Medulla oblongata (tissue), 1 donor: ENCODE results near the gene NBAS.
"Not testable (repeated sequence)": the region's sequence is repeated elsewhere in the genome, so short reads cannot be mapped to it uniquely, and the experiment has no call there.

Source experiments
- DNase-seq: peaks from one replicate; pipeline ENCODE4 v3.0.0-alpha.2; 2015; ENCODE audit errors: extremely low spot score

Gene NBAS

GRCh38 chr2:15218423-15219086 is 342.6 kb downstream of the NBAS start:
- no peak for DNase-seq

- no peak for DNase-seq
Observed at GRCh38 chr2:15212249-15212648, 348.9 kb downstream of the NBAS start.

- not testable (repeated sequence) for DNase-seq
Observed at GRCh38 chr2:15210542-15210941, 350.6 kb downstream of the NBAS start.

DNA sequence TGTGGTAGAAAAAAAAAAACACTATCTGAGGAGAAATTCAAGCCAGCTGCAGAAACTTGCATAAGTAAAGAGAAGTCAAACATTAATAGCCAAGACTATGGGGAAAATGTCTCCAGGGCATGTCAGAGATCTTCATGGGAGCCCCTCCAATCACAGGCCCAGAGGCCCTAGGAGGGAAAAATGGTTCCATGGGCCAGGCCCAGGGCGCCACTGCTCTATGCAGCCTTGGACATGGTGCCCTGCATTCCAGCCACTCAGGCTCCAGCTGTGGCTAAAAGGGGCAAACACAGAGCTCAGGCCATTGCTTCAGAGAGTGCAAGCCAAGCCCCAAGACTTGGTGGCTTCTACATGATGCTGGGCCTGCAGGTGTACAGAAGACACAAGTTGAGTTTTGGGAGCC is 354.7 kb downstream of the NBAS start:
- DNase-seq: no peak

GRCh38 chr2:15205562-15205961 is 355.6 kb downstream of the NBAS start:
- no peak for DNase-seq

- DNase-seq: no peak
Observed at GRCh38 chr2:15201009-15201408, 360.1 kb downstream of the NBAS start.

GRCh38 chr2:15200581-15200980 is 360.6 kb downstream of the NBAS start:
- no peak for DNase-seq

GRCh38 chr2:15198051-15198450 is 363.1 kb downstream of the NBAS start:
- no peak for DNase-seq

DNA sequence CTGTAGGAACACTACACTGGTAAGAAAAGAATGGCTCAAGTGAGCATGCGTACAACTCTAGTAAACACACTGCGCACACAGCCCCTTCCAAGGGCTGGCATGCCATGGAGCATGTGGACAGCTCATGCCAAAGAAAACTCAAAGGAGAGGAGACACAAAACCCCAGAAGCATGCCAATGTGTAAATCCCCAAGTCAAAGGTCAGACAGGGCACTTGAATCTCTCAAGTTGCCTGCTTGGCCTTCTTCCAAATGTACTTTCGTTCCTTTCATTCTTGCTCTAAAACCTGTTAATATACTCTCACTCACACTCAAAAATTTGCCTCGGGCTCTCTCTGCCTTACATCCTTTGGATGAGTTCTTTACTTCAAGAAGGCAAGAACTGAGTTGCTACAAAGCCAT is 365.3 kb downstream of the NBAS start:
- no peak for DNase-seq

DNA sequence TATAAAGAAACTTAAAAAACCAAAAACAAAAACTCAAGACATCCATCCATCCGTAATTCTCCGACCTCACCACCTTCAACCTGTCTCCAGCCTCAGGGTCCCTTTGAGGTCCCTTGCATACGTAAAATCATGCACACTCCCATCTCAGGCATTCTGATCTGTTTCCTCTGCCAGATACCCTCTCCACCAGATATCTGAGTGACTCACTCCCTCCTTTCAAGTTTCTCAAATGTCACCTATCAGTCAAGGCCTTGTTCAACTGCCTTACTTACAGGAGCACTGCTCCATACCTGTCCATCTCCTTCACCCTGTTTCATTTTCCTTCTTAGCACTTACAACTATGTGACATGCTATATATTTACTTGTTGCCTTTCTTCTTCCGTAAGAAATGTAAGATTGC is 369.3 kb downstream of the NBAS start:
- DNase-seq: no peak

DNA sequence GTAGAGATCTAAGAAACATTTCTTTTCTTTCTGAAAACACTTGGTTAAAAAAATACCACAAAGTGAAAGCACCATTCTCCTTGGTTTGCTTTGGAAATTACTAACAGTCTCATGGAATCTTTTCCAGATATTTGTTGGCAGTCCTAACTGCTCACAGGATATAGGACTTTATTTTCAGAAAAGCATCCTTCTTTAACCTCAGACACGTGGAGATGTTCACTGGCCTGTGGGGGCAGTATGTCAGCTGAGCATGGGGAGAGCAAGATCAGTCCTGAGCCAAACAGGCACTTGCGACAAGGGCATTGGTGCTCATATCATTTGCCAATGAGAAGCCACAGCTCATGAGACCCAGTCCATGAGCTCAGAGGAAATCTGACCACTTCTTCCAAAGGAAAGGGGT is 371.9 kb downstream of the NBAS start:
- DNase-seq: no peak

DNA sequence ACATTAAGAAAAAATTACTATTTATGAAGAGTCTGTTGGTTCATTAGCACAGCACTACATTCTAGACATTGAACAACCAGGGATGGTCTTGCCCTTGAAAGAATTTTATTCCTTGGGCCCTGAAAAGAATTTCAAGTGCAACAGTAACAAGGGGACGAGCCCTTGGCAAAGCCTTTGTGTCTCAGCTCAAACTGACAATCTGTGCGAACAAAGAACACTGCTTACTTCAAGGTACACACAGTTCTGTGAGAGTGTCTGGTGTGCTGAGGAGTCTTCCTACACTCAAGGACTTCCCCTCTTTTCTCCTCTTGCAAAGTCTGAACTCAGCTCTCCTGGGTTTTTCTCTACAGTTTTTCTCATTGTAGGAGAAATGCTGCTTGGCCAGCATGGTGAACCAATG is 373.4 kb downstream of the NBAS start:
- no peak for DNase-seq

DNA sequence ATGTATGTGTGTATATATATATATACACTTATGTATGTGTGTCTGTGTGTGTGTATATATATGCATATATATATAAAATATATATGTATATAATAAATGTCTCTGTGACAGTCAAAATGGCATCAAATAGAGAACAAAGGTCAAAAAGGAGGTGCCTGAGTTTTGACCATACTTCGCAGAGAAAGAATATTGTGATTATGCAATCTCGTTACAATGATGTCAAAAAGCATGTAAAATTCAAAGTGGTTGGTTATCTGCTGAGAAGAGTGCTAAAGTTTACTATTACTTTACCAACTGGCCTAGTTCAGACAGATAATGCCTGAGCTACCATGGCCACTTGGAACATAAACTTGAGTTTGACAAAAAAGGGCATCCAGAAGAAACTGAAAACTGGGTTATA is 375.0 kb downstream of the NBAS start:
- DNase-seq: no peak

DNA sequence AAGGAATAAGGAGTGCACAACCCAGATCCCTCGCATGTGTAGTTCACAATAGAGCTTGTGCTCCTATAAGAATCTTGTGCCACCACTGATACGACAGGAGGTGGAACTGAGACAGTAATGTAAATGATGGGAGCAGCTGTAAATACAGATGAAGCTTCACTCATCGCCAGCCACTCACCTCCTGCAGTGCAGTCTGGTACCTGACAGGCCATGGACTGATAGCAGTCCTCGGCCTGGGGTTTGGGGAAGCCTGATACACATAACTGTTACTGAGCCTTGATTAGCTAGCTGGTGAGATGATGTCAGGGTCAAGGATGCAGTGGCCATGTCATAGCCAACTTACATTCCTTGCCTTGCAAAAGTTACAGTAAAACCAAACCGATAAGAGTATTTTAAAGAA is 376.6 kb downstream of the NBAS start:
- no peak for DNase-seq

- no peak for DNase-seq
Observed at GRCh38 chr2:15182275-15182674, 378.9 kb downstream of the NBAS start.

DNA sequence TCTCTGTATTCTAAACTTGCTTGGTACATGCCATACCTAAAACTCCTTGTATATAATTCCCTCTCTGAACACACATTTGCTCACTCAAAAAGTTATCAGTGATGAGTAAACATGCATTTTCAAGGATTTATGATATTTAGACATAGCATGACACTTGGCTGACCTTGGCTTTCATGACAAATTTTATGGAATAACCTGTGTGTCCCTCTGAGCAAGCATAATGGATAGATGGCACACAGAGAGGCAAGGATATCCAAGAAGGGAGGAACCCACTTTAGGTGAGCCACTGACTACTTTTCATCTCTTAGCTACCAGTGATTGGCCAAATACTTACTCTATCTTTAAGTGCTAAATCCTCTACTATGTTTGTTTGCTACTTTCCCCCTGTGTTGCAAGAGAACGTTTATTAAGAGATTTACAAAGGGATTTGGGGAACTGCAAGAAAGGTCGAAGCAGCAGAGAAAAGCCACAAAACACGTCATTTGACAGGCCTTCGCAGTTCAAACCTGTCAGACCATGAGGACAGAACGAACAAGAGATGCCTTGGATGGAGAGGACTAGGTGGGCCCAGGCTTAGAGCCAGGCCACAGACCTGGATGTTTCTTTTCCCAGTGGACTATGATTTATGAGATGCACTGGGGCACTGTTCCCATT is 379.9 kb downstream of the NBAS start:
- DNase-seq: no peak

DNA sequence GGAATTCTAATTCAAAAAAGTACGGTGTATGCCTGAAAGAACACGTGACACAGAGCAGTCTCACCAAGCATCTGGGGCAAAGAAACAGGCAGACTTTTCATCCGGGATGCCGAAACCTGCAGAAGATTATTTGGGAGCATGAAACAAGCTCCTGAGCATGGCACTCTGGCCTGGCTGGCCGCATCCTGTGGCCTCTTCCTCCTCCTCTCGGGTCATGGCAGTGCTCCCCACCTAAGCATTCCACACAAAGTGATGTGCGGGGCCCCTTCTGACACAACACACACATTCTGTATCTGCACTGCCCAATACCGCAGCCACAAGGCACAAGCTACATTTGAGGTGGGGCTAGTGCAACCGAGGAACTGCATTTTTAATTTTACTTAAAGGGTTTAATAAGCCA is 380.8 kb downstream of the NBAS start:
- DNase-seq: no peak

- DNase-seq: no peak
Observed at GRCh38 chr2:15178946-15179345, 382.2 kb downstream of the NBAS start.

- DNase-seq: no peak
Observed at GRCh38 chr2:15177103-15177502, 384.0 kb downstream of the NBAS start.

GRCh38 chr2:15176604-15177003 is 384.5 kb downstream of the NBAS start:
- DNase-seq: no peak

GRCh38 chr2:15174567-15174966 is 386.6 kb downstream of the NBAS start:
- DNase-seq: no peak

DNA sequence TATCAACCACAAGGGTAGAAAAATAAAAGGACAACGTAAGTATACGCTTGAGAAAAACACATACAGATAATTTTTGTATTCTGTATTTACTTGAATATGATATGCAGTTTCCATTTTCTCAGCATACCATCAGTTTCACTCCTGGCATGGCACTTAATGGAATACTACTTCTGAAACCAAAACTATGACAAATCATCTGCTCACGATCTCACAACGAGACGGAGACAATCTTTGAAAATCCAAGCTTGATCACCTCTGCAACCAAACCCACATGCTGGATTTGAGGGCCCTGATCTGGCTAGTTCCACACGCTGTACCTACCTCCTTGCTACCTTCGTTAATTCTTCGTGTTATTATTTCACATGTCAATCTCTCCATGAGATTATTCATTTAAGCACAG is 387.6 kb downstream of the NBAS start:
- DNase-seq: no peak

DNA sequence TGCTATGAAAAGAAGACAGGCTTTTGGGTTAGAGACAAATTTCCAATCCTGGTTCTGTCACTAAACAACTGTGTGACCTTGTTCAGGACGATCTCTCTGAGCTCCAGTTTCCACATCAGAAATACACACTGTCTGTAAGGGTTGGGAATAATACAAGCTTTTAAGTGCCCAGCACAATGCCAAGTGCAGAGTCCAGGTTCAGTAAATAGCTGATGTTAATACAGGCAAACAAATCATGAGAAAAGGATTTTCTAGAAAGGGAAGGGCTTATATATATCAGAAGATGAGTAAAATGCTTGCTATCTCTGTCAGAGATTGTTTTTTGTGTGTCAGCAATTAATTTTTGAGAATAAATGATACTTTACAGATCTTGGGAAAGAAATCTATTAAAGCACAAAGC is 388.3 kb downstream of the NBAS start:
- DNase-seq: no peak
